Ishikawa (cell line): ENCODE data around the gene GRIA3.

Experiments
- CEBPB ChIP-seq: IDR thresholded peaks from 2 replicates; pipeline ENCODE4 v1.6.1; 2012
- CREB1 ChIP-seq: IDR thresholded peaks from 2 replicates; pipeline ENCODE4 v1.6.1; 2012; ENCODE audit warnings: low read depth
- EGR1 ChIP-seq: IDR thresholded peaks from 2 replicates; pipeline ENCODE4 v1.6.1; 2012
- EP300 ChIP-seq: IDR thresholded peaks from 2 replicates; pipeline ENCODE4 v1.6.1; 2012; ENCODE audit warnings: borderline replicate concordance
- FOXM1 ChIP-seq: IDR thresholded peaks from 2 replicates; pipeline ENCODE4 v1.6.1; 2012; ENCODE audit warnings: low read depth, borderline replicate concordance
- NFIC ChIP-seq: IDR thresholded peaks from 2 replicates; pipeline ENCODE4 v1.6.1; 2012
- RAD21 ChIP-seq: IDR thresholded peaks from 2 replicates; pipeline ENCODE4 v1.6.1; 2012; ENCODE audit warnings: low read depth
- TAF1 ChIP-seq: IDR thresholded peaks from 2 replicates; pipeline ENCODE4 v1.6.1; 2012; ENCODE audit warnings: low read depth, mild to moderate bottlenecking
- TCF12 ChIP-seq: IDR thresholded peaks from 2 replicates; pipeline ENCODE4 v1.6.1; 2012; ENCODE audit warnings: low read depth
- TEAD4 ChIP-seq: IDR thresholded peaks from 2 replicates; pipeline ENCODE4 v1.6.1; 2012
- YY1 ChIP-seq: IDR thresholded peaks from 2 replicates; pipeline ENCODE4 v1.6.1; 2012; ENCODE audit warnings: low read depth
- ZBTB7A ChIP-seq: IDR thresholded peaks from 2 replicates; pipeline ENCODE4 v1.6.1; 2012; ENCODE audit warnings: low read depth
- TF ChIP-seq, protein P1 (sequence below): IDR thresholded peaks from 2 replicates; pipeline ENCODE4 v1.6.1; 2012
- TF ChIP-seq, protein P2 (sequence below): IDR thresholded peaks from 2 replicates; pipeline ENCODE4 v1.6.1; 2012; ENCODE audit warnings: low read depth, mild to moderate bottlenecking
- TF ChIP-seq, protein P3 (sequence below): IDR thresholded peaks from 2 replicates; pipeline ENCODE4 v1.6.1; 2012

The GRIA3 gene

DNA sequence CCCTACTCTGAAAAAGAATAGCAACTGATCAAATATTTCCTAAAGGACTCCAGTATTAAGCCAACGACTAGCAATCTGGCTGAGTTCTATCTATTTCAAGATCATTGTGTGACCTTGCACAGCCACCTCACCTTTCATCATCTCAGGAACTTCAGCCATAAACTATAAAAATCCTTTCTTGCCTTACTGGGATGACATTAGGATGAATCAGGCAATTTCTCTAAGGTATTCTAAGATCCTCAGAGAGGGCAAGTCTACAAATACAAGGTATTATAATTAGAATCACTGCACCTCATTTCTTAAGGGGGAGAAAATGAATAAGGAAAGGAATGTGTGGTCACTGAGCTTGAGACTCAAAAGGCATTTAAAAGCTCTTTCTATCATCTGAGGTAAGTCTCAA lies 152.6 kb downstream of the GRIA3 start:
- TF ChIP-seq, protein P1, sequence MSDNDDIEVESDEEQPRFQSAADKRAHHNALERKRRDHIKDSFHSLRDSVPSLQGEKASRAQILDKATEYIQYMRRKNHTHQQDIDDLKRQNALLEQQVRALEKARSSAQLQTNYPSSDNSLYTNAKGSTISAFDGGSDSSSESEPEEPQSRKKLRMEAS, result no peak
- TF ChIP-seq, protein P2, sequence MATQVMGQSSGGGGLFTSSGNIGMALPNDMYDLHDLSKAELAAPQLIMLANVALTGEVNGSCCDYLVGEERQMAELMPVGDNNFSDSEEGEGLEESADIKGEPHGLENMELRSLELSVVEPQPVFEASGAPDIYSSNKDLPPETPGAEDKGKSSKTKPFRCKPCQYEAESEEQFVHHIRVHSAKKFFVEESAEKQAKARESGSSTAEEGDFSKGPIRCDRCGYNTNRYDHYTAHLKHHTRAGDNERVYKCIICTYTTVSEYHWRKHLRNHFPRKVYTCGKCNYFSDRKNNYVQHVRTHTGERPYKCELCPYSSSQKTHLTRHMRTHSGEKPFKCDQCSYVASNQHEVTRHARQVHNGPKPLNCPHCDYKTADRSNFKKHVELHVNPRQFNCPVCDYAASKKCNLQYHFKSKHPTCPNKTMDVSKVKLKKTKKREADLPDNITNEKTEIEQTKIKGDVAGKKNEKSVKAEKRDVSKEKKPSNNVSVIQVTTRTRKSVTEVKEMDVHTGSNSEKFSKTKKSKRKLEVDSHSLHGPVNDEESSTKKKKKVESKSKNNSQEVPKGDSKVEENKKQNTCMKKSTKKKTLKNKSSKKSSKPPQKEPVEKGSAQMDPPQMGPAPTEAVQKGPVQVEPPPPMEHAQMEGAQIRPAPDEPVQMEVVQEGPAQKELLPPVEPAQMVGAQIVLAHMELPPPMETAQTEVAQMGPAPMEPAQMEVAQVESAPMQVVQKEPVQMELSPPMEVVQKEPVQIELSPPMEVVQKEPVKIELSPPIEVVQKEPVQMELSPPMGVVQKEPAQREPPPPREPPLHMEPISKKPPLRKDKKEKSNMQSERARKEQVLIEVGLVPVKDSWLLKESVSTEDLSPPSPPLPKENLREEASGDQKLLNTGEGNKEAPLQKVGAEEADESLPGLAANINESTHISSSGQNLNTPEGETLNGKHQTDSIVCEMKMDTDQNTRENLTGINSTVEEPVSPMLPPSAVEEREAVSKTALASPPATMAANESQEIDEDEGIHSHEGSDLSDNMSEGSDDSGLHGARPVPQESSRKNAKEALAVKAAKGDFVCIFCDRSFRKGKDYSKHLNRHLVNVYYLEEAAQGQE, result no peak
- TF ChIP-seq RAD21, result no peak
- TF ChIP-seq, protein P3, sequence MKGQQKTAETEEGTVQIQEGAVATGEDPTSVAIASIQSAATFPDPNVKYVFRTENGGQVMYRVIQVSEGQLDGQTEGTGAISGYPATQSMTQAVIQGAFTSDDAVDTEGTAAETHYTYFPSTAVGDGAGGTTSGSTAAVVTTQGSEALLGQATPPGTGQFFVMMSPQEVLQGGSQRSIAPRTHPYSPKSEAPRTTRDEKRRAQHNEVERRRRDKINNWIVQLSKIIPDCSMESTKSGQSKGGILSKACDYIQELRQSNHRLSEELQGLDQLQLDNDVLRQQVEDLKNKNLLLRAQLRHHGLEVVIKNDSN, result no peak
- TF ChIP-seq YY1, result no peak
- no peak for TF ChIP-seq TCF12
- TF ChIP-seq EGR1, result no peak
- no peak for TF ChIP-seq TAF1
- TF ChIP-seq FOXM1, result no peak
- TF ChIP-seq TEAD4, result no peak
- no peak for TF ChIP-seq ZBTB7A
- no peak for TF ChIP-seq EP300
- no peak for TF ChIP-seq CREB1
- TF ChIP-seq NFIC, result no peak
- no peak for TF ChIP-seq CEBPB

DNA sequence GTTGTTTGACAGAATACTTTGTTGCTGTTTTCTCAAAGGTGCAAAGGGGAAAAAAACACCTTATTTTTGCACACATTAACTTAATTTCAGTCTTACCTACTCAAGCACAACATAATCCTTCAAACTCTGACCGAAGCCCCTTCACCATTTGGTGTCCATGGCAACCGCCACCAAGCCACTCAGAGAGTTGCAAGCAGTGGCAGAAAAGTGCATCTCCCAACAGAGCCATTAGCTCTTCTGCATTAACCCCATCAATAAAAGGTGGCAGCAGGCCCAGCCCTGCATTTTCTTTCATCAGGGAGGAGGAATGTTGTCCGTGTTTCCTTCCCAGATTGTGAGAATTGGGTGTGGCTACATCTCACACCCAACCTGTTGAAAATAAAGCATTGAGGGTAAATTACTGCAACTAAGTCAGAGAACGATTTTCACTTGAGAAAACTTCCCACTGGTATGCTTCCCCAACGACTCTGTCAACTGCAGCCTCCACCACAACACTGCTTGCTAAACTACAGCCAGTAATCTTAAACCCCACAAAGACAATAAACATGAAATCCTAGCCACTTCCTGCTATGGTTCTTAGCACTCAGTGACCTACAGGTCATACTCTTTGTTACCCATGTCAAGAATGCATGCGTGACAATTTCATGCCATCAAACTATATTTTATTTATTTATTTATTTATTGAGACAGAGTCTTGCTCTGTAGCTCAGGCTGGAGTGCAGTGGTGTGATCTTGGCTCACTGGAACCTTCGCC lies 154.0 kb downstream of the GRIA3 start:
- TF ChIP-seq, protein P1, result no peak
- TF ChIP-seq, protein P3, result no peak
- no peak for TF ChIP-seq ZBTB7A
- no peak for TF ChIP-seq FOXM1
- no peak for TF ChIP-seq CEBPB
- no peak for TF ChIP-seq EGR1
- TF ChIP-seq TCF12, result no peak
- TF ChIP-seq RAD21, result no peak
- TF ChIP-seq YY1, result no peak
- no peak for TF ChIP-seq CREB1
- no peak for TF ChIP-seq EP300
- TF ChIP-seq TEAD4, result no peak
- TF ChIP-seq TAF1, result no peak
- TF ChIP-seq, protein P2, result no peak

DNA sequence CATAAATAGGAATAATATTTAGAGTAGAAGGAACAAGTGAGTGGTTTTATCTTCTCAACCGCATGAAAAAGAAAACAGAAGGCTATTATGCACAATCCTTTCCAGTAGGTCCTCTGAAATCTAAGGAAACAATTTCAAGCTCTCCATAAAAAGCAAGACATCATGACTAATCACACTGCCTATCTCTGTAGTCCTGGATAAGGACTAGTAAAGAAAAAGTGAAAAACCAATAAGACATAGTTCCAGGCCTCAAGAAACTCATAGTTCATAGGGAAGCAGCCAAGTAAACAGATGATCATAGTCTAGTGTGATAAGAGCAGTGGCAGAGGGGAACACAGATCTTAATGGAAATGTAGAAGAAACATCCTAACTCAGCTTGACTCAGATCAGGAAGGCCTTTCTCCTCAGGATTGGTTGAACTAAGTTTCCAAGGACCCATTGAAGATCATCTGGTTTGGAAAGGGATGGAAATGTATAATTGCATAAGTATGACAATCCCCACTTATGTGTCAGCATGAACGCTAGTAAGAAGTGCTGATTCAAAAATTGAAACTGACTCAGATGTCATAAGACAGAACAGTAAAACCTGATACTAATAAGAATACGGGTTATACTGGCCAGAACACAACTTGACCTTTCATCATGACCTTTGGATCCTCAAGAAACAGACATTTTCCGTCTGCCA lies 155.3 kb downstream of the GRIA3 start:
- TF ChIP-seq TEAD4 (no peak), TAF1 (no peak), EP300 (no peak), CEBPB (no peak), CREB1 (no peak), FOXM1 (no peak), RAD21 (no peak), EGR1 (no peak), ZBTB7A (no peak), YY1 (no peak), TCF12 (no peak), NFIC (no peak)
- TF ChIP-seq, protein P1, result no peak
- TF ChIP-seq, protein P3, result no peak
- TF ChIP-seq, protein P2, result no peak
